GM19023 (cell line): Measurements from ENCODE around the gene FCER2.

ENCODE experiments used
- ATAC-seq: cut with Tn5 transposase; IDR thresholded peaks from one replicate; pipeline ENCODE4 v1.9.1; 2021; ENCODE audit warnings: mild to moderate bottlenecking, moderate library complexity; ENCODE audit not compliant: unreplicated experiment

The FCER2 gene

GRCh38 chr19:7734220-7735203, 32.6 kb upstream of the FCER2 start:
- no peak for ATAC-seq

GRCh38 chr19:7733376-7733775, 31.4 kb upstream of the FCER2 start:
- no peak for ATAC-seq

- ATAC-seq: no peak
These were observed 30.1 kb upstream of the FCER2 start, which contains the start of gene CLEC4G for GRCh38 chr19:7732045-7732444. Gene CLEC4G, minus strand, starts transcription at chr19:7732110. Its CDS starts 8 bp downstream, at chr19:7732102.

GRCh38 chr19:7731615-7732014, 29.7 kb upstream of the FCER2 start:
- ATAC-seq: no peak

GRCh38 chr19:7731218-7731595, 29.3 kb upstream of the FCER2 start:
- no peak for ATAC-seq

- ATAC-seq: no peak
These were observed 28.6 kb upstream of the FCER2 start for GRCh38 chr19:7730286-7731217.

- ATAC-seq: no peak
These were observed 27.9 kb upstream of the FCER2 start for GRCh38 chr19:7729831-7730285.

- ATAC-seq: no peak
These were observed 27.3 kb upstream of the FCER2 start for GRCh38 chr19:7729211-7729610.

- ATAC-seq: no peak
These were observed 23.9 kb upstream of the FCER2 start for GRCh38 chr19:7725791-7726190.

GRCh38 chr19:7722231-7722651, 20.3 kb upstream of the FCER2 start:
- ATAC-seq: peak; percentile 67

GRCh38 chr19:7720351-7720750, 18.4 kb upstream of the FCER2 start:
- no peak for ATAC-seq

GRCh38 chr19:7718668-7719067, 16.7 kb upstream of the FCER2 start:
- no peak for ATAC-seq

GRCh38 chr19:7716762-7717161, 14.8 kb upstream of the FCER2 start:
- ATAC-seq: no peak

GRCh38 chr19:7715671-7716070, 13.7 kb upstream of the FCER2 start:
- no peak for ATAC-seq

GRCh38 chr19:7710616-7711015, 8.7 kb upstream of the FCER2 start:
- ATAC-seq: no peak

- ATAC-seq: no peak
These were observed 8.1 kb upstream of the FCER2 start for GRCh38 chr19:7709932-7710460.

- ATAC-seq: no peak
These were observed 5.1 kb upstream of the FCER2 start for GRCh38 chr19:7706955-7707456.

GRCh38 chr19:7706188-7706954, 4.4 kb upstream of the FCER2 start:
- no peak for ATAC-seq

- ATAC-seq: no peak
These were observed 3.7 kb upstream of the FCER2 start for GRCh38 chr19:7705387-7706187.
